ENCODE measurements around the gene UBE2H.

The UBE2H gene

DNA sequence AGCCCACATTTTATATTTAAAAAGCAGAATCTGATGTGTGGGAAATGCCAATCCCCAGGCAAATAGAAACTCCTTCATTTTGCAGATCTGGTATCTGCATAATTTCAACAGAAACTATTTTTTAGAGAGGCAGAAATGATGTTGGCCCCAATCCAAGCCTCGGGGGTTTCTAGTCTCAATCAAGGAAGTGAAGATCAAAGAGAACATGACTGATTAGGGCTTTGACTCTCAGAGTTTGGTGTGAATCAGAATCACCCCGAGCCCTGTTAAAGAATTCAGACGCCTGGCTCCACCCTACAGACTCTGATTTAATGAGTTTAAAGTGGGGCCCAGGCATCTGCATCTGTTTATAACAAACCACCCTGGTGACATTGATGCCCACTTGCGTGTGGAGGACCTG lies 36.7 kb upstream of the UBE2H start:
- Histone ChIP-seq H3K36me3 (no peaks in the 10 kb centered on the region), H3K27me3 (no peaks in the 10 kb centered on the region), H3K9me3 (no peaks in the 10 kb centered on the region), H3K4me3 (ENCODE audit: low read depth, low read length) (no peak overlapping the region), H3K4me1 (no peaks in the 10 kb centered on the region)
- TF ChIP-seq, protein P1, sequence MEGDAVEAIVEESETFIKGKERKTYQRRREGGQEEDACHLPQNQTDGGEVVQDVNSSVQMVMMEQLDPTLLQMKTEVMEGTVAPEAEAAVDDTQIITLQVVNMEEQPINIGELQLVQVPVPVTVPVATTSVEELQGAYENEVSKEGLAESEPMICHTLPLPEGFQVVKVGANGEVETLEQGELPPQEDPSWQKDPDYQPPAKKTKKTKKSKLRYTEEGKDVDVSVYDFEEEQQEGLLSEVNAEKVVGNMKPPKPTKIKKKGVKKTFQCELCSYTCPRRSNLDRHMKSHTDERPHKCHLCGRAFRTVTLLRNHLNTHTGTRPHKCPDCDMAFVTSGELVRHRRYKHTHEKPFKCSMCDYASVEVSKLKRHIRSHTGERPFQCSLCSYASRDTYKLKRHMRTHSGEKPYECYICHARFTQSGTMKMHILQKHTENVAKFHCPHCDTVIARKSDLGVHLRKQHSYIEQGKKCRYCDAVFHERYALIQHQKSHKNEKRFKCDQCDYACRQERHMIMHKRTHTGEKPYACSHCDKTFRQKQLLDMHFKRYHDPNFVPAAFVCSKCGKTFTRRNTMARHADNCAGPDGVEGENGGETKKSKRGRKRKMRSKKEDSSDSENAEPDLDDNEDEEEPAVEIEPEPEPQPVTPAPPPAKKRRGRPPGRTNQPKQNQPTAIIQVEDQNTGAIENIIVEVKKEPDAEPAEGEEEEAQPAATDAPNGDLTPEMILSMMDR (IDR thresholded peaks at IDR 0.05; ENCODE audit: low read depth, low read length), result no peak
- no peak for DNase-seq

DNA sequence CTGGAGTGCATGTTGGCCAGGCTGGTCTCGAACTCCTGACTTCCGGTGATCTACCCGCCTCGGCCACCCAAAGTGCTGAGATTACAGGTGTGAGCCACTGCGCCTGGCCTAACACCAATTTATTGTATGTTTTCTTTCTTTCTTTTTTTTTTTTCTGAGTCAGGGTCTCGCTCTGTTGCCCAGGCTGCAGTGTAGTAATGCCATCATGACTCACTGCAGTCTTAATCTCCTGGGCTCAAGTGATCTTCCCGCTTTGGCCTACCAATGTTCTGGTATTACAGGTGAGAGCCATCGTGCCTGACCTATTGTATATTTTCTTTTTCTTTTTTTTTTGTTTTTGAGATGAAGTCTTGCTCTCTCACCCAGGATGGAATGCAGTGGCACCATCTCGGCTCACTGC lies 33.8 kb upstream of the UBE2H start:
- no peaks in the 10 kb centered on the region for H3K4me1 ChIP-seq
- TF ChIP-seq, protein P1 (IDR thresholded peaks at IDR 0.05; ENCODE audit: low read depth, low read length), result no peak
- no peak for DNase-seq
- no peak overlapping the region for H3K4me3 ChIP-seq (ENCODE audit: low read depth, low read length)
- H3K36me3 ChIP-seq, result no peaks in the 10 kb centered on the region
- no peaks in the 10 kb centered on the region for H3K9me3 ChIP-seq
- no peaks in the 10 kb centered on the region for H3K27me3 ChIP-seq

DNA sequence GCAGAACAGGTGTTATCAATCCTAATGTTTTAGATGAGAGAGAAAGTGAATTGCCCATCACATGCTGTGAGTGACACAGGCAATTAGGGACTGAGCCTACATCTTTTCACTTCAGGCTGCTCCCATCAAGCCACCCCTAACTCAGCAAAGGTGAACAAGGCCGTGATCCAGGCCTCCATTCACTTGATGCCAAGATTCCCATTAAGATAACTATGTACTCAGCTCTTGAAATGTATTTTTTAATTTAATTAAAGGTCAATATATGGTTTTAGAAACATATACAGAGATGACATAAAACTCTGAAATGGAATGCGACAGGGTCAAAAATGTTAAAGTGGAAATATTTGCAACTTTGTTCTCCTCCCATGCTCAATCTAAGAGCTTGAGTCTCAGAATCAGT lies 27.9 kb upstream of the UBE2H start:
- Histone ChIP-seq H3K4me3 (ENCODE audit: low read depth, low read length) (no peak overlapping the region), H3K36me3 (no peaks in the 10 kb centered on the region), H3K27me3 (no peaks in the 10 kb centered on the region), H3K9me3 (no peaks in the 10 kb centered on the region), H3K4me1 (no peaks in the 10 kb centered on the region)
- TF ChIP-seq, protein P1 (IDR thresholded peaks at IDR 0.05; ENCODE audit: low read depth, low read length), result no peak
- peak; percentile 18 for DNase-seq

DNA sequence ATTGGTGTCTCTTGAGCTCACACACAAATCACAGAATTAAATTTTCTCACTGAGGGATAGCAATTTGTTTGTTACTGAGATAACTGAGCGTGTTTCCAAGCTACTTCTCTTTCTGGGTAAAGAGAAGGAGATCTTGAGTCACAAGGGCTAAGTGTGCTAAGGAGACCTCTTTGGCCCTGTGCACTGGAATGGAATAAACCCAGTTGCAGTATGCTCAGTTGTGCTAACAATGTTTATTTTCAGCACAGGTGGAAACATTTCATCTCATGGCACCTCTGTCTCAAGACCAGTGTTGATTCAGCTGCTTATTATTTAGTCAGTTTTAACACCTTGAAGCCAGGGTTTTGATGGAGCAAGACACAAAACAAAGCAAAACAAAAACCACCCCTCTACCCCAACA lies 22.5 kb upstream of the UBE2H start:
- DNase-seq, result no peak
- TF ChIP-seq, protein P1 (IDR thresholded peaks at IDR 0.05; ENCODE audit: low read depth, low read length), result no peak
- no peaks in the 10 kb centered on the region for H3K9me3 ChIP-seq
- H3K4me3 ChIP-seq (ENCODE audit: low read depth, low read length), result no peak overlapping the region
- no peaks in the 10 kb centered on the region for H3K4me1 ChIP-seq
- H3K27me3 ChIP-seq, result no peaks in the 10 kb centered on the region
- H3K36me3 ChIP-seq, result no peaks in the 10 kb centered on the region

DNA sequence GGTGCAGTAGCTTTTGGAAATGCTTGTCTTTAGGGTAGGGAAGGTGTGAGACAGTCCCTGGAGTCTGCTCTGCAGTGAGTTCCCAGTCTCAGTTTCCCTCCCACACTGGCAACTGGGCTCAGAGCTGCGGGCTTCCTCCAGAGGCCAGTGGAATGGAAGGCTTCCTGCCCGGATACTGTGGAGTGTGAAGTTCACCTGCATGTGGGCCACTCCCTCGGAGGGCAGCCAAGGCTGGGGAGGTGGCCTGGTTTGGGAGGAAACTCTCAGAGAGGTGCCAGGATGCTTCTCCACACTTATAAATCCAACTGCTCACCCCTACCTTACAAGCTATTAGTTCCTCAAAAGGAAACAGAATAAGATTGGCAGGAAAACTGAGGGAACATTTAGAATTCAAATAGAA lies 18.1 kb upstream of the UBE2H start:
- TF ChIP-seq, protein P1 (IDR thresholded peaks at IDR 0.05; ENCODE audit: low read depth, low read length), result no peak
- H3K36me3 ChIP-seq, result no peaks in the 10 kb centered on the region
- no peak overlapping the region for H3K4me3 ChIP-seq (ENCODE audit: low read depth, low read length)
- DNase-seq, result no peak
- no peaks in the 10 kb centered on the region for H3K9me3 ChIP-seq
- no peaks in the 10 kb centered on the region for H3K4me1 ChIP-seq
- H3K27me3 ChIP-seq, result no peaks in the 10 kb centered on the region

DNA sequence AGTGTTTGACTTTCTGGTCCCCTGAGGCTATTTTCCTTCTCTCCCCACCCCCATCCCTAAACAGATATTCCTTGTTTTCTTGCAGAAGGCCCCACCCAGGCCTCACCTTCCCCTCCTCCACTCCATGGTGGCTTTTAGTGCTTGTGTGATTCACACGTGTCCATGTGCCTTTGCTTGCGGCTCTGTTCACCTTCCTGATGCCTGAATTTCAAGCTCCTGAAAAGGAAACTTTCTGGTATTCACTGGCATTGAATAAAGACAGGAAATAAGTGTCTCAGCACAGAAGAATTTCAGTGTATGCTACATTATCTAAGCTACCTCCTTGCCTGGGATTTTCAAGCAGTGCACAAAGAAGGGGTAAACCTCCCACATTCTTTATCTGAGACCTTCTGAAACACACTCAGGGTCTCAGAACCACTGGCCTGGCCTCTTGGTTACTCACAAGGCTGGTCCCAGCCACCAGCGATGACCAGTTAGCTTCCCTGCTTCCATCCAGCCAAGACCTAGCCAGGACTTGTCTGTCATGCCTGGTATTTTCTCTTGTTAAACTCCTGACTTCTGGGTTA lies 17.2 kb upstream of the UBE2H start:
- Histone ChIP-seq H3K4me3 (ENCODE audit: low read depth, low read length) (no peak overlapping the region), H3K4me1 (no peaks in the 10 kb centered on the region), H3K9me3 (no peaks in the 10 kb centered on the region), H3K36me3 (no peaks in the 10 kb centered on the region), H3K27me3 (no peaks in the 10 kb centered on the region)
- DNase-seq, result no peak
- TF ChIP-seq, protein P1 (IDR thresholded peaks at IDR 0.05; ENCODE audit: low read depth, low read length), result no peak

Data from BE2C (cell line).